Stimulated activated CD8-positive, alpha-beta memory T cell treated with anti-CD3 and anti-CD28 coated beads, Interleukin-15, amount 100 ng/mL, for 48 hours (primary cell): ENCODE data around the gene PPP1R9B.

ENCODE experiments used
- DNase-seq, 2 donors: peaks; one replicate each; pipeline ENCODE4 v3.0.0-alpha.2; 2020; ENCODE audit warnings: low read depth in 2 of 2

PPP1R9B gene

DNA sequence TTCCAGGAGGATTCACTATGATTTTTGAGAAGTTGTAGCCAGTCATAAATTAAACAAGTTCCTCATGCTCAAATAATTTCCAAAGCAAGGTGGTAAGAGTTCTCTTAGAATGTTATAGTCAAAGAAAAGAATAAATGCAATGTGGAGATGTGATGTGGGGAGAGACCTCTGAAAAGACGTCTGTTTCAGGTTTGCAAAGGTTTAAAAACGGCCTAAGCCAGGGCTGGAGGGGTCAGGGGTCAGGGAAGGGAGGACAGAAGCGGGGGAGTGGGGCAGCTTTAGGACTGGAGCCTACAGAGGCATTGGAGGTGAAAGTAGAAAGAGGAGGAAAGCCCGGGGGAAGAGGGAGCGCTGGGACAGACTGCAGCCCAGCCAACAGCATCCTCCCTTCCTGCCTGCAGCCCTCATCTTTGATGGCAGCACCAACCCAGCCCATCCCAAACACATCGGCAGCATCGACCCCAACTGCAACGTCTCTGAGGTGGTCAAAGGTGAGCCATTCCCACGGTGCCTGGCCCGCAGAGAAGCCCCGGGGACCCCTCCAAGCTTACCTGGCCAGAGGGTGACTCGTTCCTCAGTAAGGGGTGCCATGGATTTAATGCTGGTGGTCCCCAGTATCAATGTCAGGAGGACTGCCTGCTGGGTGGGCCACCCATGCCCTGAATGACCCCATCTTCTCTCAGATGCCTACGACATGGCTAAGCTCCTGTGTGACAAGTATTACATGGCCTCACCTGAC is 43.9 kb downstream of the PPP1R9B start:
- no peak for DNase-seq

DNA sequence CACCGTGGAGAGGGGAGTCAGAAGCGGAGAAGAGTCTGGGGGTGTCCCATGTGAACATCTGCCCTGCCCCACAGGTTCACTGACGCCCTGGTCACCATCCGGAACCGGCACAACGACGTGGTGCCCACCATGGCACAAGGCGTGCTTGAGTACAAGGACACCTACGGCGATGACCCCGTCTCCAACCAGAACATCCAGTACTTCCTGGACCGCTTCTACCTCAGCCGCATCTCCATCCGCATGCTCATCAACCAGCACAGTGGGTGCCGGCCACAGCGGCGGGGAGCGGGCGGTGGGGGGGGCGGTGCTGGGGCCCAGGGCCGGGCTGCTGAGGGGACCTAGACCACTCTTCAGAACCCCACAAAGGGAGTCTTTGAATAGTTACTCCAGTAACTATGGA is 44.7 kb downstream of the PPP1R9B start:
- DNase-seq = no peak

DNA sequence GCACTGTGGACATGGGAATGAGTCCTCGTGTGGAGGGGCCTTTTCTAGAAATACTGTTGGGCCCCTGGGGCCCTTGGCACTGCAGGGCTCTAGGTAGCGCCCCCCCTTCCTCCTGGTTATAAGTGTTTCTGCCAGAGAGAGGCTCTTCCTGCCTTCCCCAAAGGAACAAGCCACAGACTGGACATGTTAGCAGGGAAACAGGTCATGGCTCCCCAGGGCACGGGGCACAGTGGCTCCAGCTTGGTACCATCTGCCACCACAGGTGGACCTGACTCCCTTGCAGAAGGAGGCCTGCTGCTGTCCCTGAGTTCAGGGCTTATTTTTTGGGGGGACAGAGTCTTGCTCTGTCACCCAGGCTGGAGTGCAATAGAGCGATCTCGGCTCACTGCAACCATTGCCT is 46.5 kb downstream of the PPP1R9B start:
- DNase-seq = no peak

DNA sequence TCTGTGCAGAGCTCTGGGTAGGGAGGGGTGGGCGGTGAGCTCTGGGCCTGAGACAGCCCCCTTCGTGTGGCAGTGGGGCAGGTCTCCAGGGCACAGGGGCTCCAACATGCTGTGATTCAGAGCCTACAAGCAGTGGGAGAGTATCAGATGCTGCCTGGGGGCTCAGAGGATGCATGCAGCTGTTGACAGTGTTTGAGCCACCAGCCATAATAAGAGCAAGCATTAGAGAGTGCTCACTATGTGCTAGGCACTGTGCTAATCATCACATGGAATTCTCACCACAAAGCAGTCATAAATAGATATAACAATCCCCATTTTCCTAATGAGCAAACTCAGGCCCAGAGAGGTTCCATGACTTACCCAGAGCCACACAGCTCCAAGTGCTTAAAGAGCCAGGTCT is 47.2 kb downstream of the PPP1R9B start:
- DNase-seq = no peak

DNA sequence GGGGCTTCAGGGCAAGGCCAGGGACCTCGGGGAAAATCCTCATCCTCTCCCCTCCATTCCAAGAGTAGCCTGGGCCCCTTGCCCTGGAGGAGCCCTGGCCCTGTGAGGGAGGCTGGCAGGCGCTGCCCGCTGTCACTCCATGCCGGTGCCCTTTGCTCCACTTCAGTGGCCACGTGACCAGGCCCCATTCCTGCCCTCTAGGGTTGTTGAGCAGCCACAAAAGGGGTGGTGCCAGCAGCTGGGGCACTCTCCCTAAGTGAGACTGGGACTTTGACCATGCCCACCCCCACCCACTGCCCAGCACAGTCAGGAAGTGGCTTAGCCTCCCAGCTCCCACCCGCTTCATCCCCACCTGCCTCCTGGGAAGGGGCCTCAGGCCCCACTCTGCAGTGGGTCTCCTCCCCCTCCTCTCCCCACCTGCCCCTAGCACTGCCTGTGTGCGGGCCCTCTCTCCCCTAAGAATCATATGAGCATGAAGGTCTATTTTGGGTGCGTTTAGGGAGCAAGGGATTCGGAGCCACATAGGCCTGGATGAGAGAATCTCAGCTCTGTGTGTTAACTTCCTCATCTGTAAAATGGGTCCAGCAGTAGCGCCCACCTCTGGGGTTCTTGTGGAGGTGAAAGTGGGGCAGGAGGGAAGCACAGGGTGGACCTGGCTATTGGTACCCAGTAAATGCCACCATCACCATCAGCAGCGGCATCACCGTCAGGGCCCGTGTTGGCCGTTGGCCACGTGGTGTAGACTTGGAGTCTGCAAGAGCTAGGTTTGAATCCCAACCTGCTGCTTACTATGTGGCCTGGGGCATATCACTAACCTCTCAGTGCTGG is 48.1 kb downstream of the PPP1R9B start:
- no peak for DNase-seq

DNA sequence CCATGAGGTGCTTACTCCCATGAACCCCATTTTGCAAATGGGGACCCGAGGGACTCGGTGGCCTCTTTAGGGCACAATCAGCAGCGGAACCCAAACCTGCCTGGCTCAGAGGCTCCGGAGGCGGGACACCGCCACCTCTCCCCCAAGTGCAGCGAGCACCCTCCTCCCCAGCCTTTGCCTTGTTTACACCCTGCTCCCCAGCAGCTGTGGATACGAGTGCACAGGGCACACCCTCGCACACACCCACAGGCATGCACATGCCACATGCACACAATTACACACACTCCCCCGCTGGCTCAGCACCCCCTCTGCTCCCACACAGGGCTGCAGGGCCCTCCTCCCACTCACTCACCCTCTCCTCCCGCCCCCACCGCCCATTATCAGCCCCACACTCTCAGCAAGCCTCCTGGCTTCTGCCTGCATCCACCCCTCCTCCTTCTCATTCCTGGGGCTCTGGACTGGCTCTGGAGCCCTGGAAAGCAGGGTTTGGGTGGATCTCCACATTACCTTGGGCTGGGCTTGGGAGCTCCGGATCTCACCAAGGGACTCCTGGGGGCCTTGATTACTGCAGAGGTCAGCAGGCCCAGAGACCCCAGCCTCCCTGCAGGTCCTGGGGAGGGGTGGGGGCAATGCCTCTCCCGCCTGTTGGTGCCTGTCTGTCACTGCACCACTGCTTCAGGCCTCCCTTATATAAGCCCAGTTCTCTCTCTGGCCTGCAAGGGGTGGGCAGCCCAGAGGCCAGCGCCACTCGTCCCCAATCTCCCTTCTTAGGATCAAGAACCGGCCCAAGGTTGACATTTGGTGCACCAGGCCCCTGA is 48.9 kb downstream of the PPP1R9B start:
- DNase-seq = no peak

DNA sequence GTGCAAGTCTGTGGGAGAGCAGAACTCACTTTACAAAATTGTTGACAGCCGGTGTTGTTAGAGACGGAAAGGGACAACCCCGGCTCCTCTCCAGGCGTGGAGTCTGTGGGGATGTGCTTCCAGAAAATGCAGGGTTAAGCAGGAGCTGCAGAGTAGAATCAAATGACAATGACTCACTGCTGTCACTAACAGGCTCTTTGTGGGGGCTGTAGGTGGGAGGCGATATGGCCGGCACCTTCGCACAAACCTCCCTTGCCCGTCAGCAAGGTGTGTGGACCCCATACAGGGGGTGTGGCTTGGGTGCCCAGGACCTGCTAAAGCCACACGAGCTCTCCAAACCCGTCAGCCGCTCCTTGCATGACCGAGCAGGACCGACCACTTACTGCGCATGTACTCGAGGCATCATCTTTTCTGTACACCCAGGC is 49.5 kb downstream of the PPP1R9B start:
- no peak for DNase-seq

DNA sequence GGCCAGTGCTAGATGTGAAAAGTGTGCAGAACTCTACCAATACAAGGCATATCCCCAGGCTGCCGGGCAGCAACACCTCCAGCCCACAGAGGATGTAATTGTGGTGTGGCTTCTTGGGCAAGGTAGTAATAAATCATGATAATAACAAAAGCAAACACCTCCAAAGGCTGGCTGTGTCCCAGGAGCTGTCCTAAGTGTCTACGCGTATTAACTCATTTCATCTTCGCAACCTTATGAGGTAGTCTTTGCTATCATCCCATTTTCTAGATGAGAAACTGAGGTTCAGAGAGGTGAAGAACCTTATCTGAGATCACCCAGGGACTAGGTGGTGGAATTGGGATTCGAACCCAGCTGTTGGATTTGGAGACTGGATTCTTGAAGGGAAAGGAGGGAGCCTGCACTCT is 50.0 kb downstream of the PPP1R9B start:
- no peak for DNase-seq

DNA sequence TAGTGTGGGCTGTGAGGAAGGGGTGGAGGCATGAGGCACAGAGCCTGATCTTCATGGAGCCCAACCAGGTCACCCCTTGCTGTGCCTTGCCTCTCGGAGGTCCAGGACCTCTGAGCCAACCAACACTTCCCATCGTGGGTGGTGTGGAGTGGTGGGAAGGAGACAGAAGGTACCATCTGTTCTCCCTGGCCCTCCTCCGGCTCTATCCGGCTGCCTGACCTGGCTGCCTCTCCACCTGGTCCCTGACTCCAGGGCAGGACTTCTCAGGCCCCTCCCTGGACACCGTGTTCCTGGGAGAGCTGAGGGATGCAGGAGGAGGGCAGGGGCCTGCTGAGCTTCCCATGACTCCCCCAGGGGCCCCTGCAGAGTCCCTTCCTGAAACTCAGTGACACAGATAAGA is 51.5 kb downstream of the PPP1R9B start:
- no peak for DNase-seq

DNA sequence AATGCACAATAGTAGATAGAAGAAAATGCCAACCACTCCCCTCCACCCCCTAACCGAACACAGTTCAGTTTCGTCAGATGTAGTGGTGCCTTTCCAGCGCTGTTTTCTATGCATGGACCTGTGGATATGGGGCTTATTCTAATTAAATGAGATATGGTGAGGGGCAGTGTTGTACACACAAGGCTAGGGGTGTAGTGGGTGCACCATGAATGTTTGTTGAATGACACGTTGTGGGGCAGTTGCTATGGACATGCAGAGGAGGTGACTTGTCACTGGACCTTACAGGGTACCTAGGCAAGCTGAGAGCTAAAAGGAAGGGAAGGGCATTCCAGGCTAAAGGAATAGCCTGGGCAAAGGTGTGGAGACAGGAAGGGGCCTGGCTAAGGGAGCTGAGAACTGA is 51.9 kb downstream of the PPP1R9B start:
- no peak for DNase-seq

DNA sequence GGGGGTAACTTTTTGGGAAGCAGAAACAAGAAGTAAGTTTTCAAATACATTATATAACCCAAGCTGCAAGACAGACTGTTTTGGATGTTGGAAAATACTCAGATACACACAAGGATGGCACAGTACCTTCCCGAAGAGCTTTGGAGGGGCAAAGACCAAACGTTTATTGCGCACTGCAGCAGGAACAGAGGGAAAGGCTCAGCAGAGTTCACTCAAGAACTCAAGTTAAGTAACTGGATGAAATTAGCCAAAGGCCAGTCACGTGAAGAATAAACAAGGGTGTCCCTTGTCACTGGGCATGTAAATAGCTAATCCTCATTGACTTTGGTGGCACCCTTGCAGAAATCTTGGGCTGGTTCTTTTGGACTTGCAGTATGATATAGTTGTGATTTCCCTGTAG is 52.6 kb downstream of the PPP1R9B start:
- no peak for DNase-seq

DNA sequence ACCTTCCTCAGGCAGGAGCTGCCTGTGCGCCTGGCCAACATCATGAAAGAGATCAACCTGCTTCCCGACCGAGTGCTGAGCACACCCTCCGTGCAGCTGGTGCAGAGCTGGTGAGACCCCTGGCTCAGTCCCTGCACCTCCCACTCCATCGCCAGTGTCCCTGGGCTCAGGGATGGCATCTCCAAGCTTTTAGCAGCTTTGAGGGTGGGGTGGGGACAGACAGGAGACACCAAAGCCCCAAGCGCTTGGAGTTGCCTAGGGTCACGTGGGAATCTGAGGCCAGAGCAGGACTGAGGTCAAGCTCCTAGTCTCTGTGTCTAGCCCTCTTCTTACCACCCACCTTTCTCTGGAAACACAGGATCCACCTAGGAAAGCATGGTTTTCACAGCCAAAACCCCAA is 53.0 kb downstream of the PPP1R9B start:
- DNase-seq = no peak

DNA sequence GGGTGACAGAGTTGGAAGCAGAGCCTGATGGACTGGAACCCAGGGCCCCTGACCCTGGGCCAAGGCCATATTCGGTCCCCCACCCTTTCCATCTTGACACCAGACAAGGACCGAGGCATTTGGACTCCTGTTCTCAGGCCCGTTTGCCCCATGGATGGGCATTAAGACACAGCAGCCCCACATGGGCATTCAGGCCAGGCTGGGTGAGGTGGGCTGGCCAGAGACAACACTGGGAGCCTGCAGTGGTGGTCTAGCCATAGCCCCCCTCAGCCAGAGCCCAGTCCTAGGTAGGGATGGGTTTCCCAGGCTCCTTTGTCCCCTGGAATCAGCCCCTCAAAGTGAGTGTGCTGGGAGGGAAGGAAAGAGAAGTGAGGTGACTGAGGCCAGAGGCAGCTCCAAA is 53.7 kb downstream of the PPP1R9B start:
- DNase-seq = no peak

DNA sequence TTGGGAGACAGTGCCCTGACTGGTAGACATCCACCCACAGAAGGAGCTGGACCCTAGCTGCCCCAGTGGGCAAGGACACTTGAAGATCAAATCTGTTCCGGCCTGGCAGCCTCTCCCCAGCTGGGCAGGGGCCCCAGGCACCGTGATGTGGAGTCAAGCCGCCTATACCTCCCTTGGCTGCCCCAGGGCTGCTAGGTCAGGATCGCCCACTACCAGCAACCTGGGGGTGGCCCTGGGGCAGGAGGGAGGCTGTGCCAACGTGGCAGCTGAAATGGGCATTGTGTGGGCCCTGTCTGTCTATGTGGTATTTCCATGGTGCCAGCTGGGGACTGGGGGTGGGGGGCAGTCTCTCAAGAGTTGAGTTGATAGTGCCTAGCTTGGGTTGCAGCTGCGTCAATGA is 54.4 kb downstream of the PPP1R9B start:
- DNase-seq = no peak

DNA sequence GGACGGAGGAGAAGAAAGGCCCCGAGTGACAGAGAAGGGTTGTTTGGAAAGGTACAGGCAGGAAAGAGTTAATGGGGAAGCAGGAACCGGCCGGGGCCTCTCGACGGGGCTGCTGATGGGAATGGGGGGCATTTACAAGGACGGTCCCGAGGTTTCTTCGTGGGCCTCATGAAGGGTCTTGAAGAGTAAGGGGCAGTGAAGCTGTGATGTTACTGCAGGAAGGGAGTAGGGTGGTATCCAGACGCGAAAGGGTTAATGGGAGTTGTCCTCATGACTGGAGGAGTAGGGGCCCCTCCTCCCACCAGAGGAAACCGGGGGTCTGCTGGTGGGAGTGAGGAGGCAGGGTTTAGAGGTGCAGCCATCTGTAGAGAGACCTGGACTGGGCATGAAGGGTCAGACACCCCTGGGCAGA is 54.8 kb downstream of the PPP1R9B start:
- no peak for DNase-seq

DNA sequence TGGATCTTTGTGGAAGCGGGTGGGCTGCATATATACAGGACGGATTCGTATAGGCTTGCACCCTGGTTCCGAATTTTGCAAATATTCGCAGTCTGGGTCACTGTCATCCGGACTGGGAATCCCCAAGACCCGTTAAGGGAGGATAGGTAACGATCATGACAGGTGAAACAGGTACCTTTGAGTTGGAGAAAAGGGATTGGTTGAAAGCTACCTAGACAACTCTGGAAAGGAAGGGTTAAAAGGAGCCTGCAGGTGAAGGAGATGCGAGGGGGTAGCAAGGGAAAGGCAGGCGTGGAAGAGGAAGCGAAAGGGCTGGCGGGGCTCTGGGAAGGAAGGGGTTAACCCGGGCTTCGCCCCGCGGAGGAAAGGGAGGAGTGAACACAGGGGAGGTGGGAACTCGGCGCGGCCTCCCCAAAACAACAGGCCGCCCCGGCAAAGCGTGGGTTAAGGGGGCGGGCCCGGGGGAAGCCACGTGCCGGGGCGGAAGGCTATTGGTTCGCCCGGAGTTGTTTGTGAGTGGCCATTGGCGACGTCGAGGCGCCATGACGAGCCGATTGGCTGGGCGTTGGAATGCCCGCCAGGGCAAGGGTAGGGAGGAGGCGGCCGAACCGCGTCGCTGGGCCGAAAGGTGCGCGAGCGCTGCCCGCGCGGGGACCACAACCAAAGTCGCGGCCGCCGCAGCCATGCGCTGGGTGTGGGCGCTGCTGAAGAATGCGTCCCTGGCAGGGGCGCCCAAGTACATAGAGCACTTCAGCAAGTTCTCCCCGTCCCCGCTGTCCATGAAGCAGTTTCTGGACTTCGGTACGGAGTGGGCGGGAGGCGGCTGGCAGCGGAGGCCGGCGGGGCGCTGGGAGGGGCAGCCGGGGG is 55.5 kb downstream of the PPP1R9B start, which contains the start of gene PDK2:
TSS of gene PDK2 (plus strand) at position 599 of the 867 bp plus-strand sequence. CDS start at position 684, 85 bp downstream.
- DNase-seq = peak; percentile 94 to 95

DNA sequence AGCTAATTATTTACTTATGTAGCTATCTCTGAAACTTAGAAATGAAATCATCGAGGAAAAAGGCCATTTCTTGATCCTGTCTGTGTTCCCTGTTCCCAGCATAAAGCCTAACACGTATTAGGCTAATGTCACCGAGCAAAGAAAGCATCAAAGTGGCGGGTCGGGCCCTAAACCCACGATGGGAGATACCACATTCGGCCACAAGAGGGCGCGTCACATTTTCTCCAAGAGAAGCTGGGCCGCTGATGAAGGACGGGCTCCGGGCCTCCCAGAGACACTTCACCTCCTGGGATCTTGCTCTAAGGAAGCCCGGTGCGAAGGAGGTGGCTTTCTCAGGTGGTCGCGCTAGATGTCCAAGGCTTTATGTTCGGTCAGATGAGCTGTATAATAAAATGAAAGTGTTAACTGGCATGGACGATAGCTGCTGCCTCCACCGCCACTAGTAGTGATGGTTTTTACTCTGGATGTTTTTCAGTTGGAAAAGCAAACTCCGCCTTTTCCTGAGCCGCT is 56.2 kb downstream of the PPP1R9B start:
- peak; percentile 69 to 72 for DNase-seq

DNA sequence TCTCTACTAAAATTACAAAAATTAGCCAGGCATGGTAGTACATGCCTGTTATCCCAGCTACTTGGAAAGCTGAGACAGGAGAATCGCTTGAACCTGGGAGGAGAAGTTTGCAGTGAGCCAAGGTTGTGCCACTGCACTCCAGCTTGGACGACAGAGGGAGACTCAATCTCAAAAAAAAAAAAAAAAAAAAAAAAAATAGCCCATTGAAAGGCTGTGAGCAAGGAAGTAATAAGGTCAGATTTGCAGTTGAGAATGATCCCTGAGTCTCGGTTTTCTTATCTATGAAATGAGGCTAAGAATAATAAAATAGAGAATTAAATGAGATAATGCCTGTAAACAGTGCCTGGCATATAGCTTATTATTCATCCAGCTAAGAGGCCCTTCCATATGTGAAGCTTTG is 56.7 kb downstream of the PPP1R9B start:
- DNase-seq = no peak

DNA sequence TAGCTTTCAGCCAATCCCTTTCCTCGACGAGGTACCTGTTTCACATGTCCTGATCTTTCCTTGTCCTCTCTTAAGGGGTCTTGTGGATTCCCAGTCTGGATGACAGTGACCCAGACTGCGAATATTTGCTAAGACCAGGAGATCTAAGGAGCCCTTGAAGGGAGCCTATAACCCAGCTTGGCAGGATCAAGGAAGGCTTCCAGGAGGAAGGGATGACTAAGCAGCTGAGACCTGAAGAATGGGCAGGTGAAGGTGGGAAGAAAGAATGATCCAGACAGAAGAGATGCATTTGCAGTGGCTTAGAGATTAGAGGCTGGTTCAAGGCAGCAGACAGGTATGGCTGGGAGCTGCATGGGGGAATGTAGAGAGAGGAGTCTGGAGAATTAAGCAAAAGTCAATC is 57.2 kb downstream of the PPP1R9B start:
- no peak for DNase-seq

DNA sequence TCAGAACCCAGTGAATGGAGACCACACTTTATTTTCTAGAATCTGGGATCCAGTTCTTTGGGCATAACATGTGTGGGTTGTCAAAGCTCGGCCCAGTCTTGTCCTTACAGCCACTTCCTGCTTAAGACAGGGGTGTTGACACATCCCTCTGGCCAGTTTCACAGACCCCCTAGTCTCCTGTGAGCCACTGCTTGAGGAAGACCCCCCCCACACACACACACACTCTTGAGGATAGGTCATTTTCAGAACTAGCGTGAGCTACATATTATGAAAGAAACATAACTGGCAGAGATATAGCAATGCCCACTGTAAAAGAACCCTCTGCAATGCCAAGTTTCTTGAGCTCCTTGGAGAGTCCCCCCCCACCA is 58.6 kb downstream of the PPP1R9B start:
- DNase-seq = no peak
